Ovary (tissue), 3 donors: ENCODE measurements around the gene OOSP2.

Experiments used
- CTCF ChIP-seq, 3 donors: fragments of 450-650 bp in 2 of 3; fragments of 200-600 bp in 1 of 3; IDR thresholded peaks; one replicate each; pipeline versions ENCODE4 v1.5.1 to v1.8.0; 2016 to 2022; ENCODE audit warnings: antibody characterized with exemption in 3 of 3, mild to moderate bottlenecking in 1 of 3
- EP300 ChIP-seq: sonication (generic); formaldehyde crosslinking; IDR thresholded peaks from one replicate; pipeline ENCODE4 v1.6.1; 2017; ENCODE audit warnings: antibody characterized with exemption
- POLR2A ChIP-seq: fragments of 450-650 bp; IDR thresholded peaks from one replicate; pipeline ENCODE4 v1.6.1; 2017; ENCODE audit warnings: antibody characterized with exemption, mild to moderate bottlenecking, moderate library complexity
- donor health status: DM: no; HTN: no; CAD: no.

- TF ChIP-seq EP300 (no peak), CTCF (IDR thresholded peaks at IDR 0.05) (no peak), POLR2A (no peak)
Observed at GRCh38 chr11:60077981-60078380, 37.8 kb downstream of the OOSP2 start.
